Adrenal gland (tissue), 12 donors: ENCODE measurements around the gene ITFG1. TPM values are rescaled to one million over a fixed set of nuclear protein-coding genes. Genes with fewer than 3 reads are reported as not detected.

ENCODE experiments used
- DNase-seq, 7 donors: peaks; one replicate each; pipeline ENCODE4 v3.0.0-alpha.2; 2019 to 2020
- H3K27ac ChIP-seq, 5 donors: fragments of 200-600 bp; sonication (generic) in 4 of 5; 1 replicate in 3 of 5; 2 replicates in 2 of 5; pipeline versions ENCODE4 v1.5.1 to v1.8.0; 2016 to 2020; ENCODE audit warnings: mild to moderate bottlenecking in 1 of 5
- H3K27me3 ChIP-seq: fragments of 200-600 bp; 2 replicates; pipeline ENCODE4 v1.8.0; 2021
- H3K36me3 ChIP-seq, 2 donors: fragments of 200-600 bp; replicated peaks in 1 of 2; 1 replicate in 1 of 2; 2 replicates in 1 of 2; pipeline versions ENCODE4 v1.5.1 to v1.8.0; 2018 to 2022
- H3K4me1 ChIP-seq, 2 donors: fragments of 200-600 bp; replicated peaks in 1 of 2; 1 replicate in 1 of 2; 2 replicates in 1 of 2; pipeline versions ENCODE4 v1.5.1 to v1.8.0; 2018 to 2021
- H3K4me3 ChIP-seq, 4 donors: fragments of 200-600 bp; sonication (generic) in 3 of 4; one replicate each; pipeline ENCODE4 v1.5.1; 2016 to 2018
- H3K9me3 ChIP-seq, 3 donors: fragments of 200-600 bp; sonication (generic) in 1 of 3; replicated peaks in 1 of 3; 1 replicate in 2 of 3; 2 replicates in 1 of 3; pipeline versions ENCODE4 v1.5.1 to v1.8.0; 2016 to 2021
- CTCF ChIP-seq, 6 experiments: fragments of 450-650 bp in 4 of 6; fragments of 200-600 bp in 2 of 6; sonication (generic) in 1 of 6; IDR thresholded peaks; 1 replicate in 5 of 6; 2 replicates in 1 of 6; pipeline versions ENCODE4 v1.5.1 to v1.8.0; 2016 to 2021; ENCODE audit warnings: antibody characterized with exemption in 6 of 6, mild to moderate bottlenecking in 2 of 6, moderate library complexity in 1 of 6
- POLR2A ChIP-seq, 2 donors: fragments of 450-650 bp; IDR thresholded peaks; one replicate each; pipeline ENCODE4 v1.6.1; 2017; ENCODE audit warnings: antibody characterized with exemption in 2 of 2, mild to moderate bottlenecking in 2 of 2, moderate library complexity in 1 of 2
- WGBS, 4 donors: extraction: QIAGEN DNeasy Blood & Tissue Kit in 2 of 4; methylation state at CpG; one replicate each; pipeline versions ENCODE4 v1.1.5 to v1.1.7; 2013 to 2017; 5-methylcytosine and 5-hydroxymethylcytosine counted together
- intact Hi-C, 2 donors: fragments of 100-400 bp; cut with DNase I; formaldehyde crosslinking; loops; one replicate each; pipeline versions ENCODE4 v1.14.1 to v1.15.0; 2022 to 2023
- polyA plus RNA-seq, 3 donors: library from polyadenylated mRNA; stranded (reverse); fragments of 200-250 nt in 2 of 3; fragments of 350-450 nt in 1 of 3; fragmentation: Illumina TruSeq in 1 of 3; extraction: RNeasy Lipid Tissue Mini Kit (QIAGEN cat#74804) in 1 of 3; gene quantifications; one replicate each; pipeline ENCODE4 v1.2.3, GENCODE V29; 2013 to 2014
- total RNA-seq, 9 donors: library from RNA; depleted of rRNA in 4 of 9; stranded (reverse); fragments of >200 nt in 4 of 9; fragments of 120-200 nt in 1 of 9; fragmentation: NEBNext Ultra II Directional in 1 of 9; extraction: Animal tissue kit (Norgen Biotek cat#: 25700) in 1 of 9; gene quantifications; one replicate each; pipeline versions ENCODE4 v1.1.0 to v1.2.4, GENCODE V29; 2013 to 2023
- donor health status: healthy with polysubstance abuse.
- donor health status: Bipolar disorder and iron deficiency.
- donor health status: DM: yes; HTN: yes; CAD: no.
- donor health status: DM: no; HTN: no; CAD: no.
- donor health status: DM: no; HTN: no; CAD: no.
- donor health status: DM: yes; HTN: yes; CAD: no.

ITFG1 gene
- total and polyA plus RNA-seq, 12 donors: 8.4 to 246 (median 84.4) TPM

DNA sequence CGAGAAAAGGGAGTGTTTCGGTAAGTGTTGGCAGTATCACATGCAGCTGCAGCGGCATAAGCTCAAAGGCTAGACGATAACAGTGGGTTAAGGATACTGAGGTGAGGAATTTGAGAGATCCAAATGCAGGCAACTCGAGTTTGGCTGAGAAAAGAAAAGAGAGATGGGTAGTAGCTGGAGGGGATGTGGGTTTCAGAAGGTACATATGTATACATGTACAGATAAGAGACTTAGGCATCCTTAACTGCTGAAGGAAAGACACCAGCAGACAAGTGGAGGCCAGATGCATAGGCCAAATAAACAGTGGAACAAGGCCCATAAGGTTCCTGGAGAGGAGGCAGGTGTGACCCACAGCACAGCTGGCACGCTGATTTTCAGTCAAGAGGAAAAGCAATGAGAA lies 230.6 kb downstream of the ITFG1 start:
- no peaks in the 10 kb centered on the region for H3K27me3 ChIP-seq
- H3K36me3 ChIP-seq: no peaks in the 10 kb centered on the region
- no peak for TF ChIP-seq POLR2A (IDR thresholded peaks at IDR 0.05)
- no peaks in the 10 kb centered on the region for H3K4me1 ChIP-seq
- H3K9me3 ChIP-seq: no peaks in the 10 kb centered on the region
- intact Hi-C loops: no loop called here
- no peak for DNase-seq
- 91 to 97% (median 94%) methylated on average over 6 of the region's 6 CpGs for WGBS, 4 donors
- no peak overlapping the region for H3K27ac ChIP-seq
- H3K4me3 ChIP-seq: no peak overlapping the region

DNA sequence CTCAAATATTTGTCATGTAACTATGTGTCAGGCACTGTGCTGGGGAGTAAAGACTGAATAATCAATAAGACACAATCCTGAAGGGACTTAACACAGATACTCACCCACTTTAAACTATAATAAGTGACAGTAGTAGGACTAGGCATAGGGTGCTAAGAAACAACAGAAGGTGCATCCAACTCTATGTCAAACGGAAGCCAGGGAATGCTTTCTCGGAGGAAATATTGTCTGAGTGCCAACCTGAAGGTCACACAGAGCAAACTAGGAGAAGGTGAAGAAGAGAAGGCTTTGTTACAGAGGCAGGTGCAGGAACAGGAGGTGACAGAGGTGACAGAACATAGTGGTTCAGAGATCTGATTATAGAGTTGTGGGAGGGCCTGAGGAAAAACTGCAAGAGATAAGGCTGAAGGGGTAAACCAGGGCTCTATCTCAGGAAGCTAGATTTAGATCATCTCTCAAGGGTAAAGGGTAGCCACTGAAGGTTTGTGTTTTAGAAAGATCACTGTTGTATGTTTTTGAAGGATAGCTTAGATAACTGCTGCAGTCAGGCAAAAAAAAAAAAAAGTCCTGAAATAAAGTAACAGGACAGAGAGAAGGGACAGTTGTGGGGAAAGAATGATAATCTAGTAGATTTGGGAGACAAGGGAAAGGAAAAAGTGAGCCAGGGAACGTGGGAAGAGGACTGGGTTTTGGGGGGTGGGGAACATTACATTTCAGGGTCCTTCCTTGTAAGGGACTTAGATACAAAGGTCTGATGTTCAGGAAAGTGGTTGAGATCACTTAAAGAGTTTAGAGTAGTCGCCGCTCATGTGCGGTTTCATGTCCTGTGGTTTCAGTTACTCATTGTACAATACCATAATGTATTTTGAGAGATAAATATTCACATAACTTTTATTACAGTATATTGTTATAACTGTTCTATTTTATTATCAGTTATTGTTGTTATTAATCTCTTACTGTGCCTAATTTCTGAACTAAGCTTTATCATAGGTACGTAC lies 231.5 kb downstream of the ITFG1 start:
- Histone ChIP-seq H3K27me3 (no peaks in the 10 kb centered on the region), H3K9me3 (no peaks in the 10 kb centered on the region), H3K36me3 (no peaks in the 10 kb centered on the region), H3K27ac (no peak overlapping the region), H3K4me1 (no peaks in the 10 kb centered on the region), H3K4me3 (no peak overlapping the region)
- intact Hi-C loops: no loop called here
- DNase-seq: no peak
- 83 to 88% (median 85%) methylated on average over 7 of the region's 7 CpGs for WGBS, 4 donors
- TF ChIP-seq POLR2A (IDR thresholded peaks at IDR 0.05) (no peak), CTCF (IDR thresholded peaks at IDR 0.05) (no peak)

DNA sequence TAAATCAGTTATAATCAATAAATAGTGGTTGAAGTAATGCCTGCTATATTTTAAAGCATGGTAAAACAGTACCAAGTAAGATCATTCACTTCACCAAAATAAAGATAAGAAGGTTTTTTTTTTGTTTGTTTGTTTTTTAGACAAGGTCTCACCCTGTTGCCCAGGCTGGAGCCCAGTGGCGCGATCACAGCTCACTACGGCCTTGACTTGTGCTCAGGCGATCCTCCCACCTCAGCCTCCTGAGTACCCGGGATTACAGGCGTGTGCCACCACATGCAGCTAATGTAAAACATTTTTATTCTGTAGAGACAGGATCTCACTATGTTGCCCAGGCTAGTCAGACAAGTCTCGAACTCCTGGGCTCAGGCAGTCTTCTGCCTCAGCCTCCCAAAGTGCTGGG lies 232.6 kb downstream of the ITFG1 start:
- Histone ChIP-seq H3K27ac (no peak overlapping the region), H3K4me1 (no peaks in the 10 kb centered on the region), H3K27me3 (no peaks in the 10 kb centered on the region), H3K9me3 (no peaks in the 10 kb centered on the region), H3K36me3 (no peaks in the 10 kb centered on the region), H3K4me3 (no peak overlapping the region)
- no peak for DNase-seq
- no peak for TF ChIP-seq POLR2A (IDR thresholded peaks at IDR 0.05)
- no peak for TF ChIP-seq CTCF (IDR thresholded peaks at IDR 0.05)
- WGBS, 4 donors: 90 to 95% (median 92%) methylated on average over 7 of the region's 7 CpGs
- intact Hi-C loops: no loop called here

DNA sequence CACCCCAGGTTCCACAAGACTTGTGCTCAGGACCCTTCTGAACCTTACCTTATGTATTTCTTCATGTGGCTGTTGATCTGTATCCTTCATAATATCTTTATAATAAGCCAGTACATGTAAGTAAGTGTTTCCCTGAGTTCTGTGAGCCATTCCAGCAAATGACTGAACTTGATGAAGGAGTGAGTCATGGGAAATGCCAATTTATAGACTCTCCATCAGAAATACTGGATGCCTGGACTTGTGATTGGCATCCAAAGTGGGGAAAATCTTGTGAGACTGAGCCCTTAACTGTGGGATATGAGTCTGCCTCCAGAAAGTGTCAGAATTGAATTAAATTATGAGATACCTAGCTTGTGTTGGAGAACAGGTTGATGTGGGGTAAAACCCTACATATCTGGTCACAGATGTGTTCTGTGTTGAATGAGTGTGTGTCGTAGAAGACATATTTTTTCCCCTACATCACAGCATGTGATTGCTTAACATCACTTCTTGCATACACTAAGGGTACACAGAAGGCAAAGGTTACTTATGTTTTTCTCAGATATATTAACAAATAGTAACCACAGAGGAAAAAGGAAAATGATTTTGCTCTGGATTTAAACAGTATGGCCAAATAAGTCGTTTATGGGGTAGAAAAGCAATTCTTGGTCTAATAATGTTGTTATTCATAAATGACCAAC lies 247.0 kb downstream of the ITFG1 start:
- intact Hi-C loops: no loop called here
- Histone ChIP-seq H3K36me3 (peaks cover 0 to 10% of the 10 kb centered on the region in 2 donors), H3K9me3 (no peaks in the 10 kb centered on the region), H3K27me3 (no peaks in the 10 kb centered on the region), H3K27ac (no peak overlapping the region), H3K4me3 (no peak overlapping the region), H3K4me1 (no peaks in the 10 kb centered on the region)
- no peak for TF ChIP-seq POLR2A (IDR thresholded peaks at IDR 0.05)
- no peak for TF ChIP-seq CTCF (IDR thresholded peaks at IDR 0.05)
- WGBS, 4 donors: 93 to 98% (median 98%) methylated on average over 2 of the region's 2 CpGs
- no peak for DNase-seq
